ENCODE measurements around the gene COX4I1. TPM values are rescaled to one million over a fixed set of nuclear protein-coding genes. Genes with fewer than 3 reads are reported as not detected.
"Not testable (repeated sequence)": the region's sequence is repeated elsewhere in the genome, so short reads cannot be mapped to it uniquely, and the experiment has no call there.

The COX4I1 gene
- total RNA-seq, 1 experiment from 2014 or later = 429 TPM

GRCh38 chr16:85808104-85808503, 8.6 kb downstream of the COX4I1 start:
- H3K27me3 ChIP-seq (ENCODE audit: control insufficient read depth, insufficient read depth, low read length); H3K4me1 ChIP-seq (ENCODE audit: control insufficient read depth, insufficient read depth, low read length); ATAC-seq; CTCF ChIA-PET; H3K9me3 ChIP-seq (ENCODE audit: control insufficient read depth, insufficient read depth, low read depth, low read length); POLR2A ChIA-PET; H3K36me3 ChIP-seq (ENCODE audit: control insufficient read depth, insufficient read depth, low read length); BruUV-seq (replicated peaks); H3K27ac ChIP-seq (ENCODE audit: low read length); intact Hi-C loops (cut with micrococcal nuclease; ENCODE audit: unreplicated experiment); DNase-seq (ENCODE audit: low read depth, low spot score); in situ Hi-C loops (cut with HindIII; ENCODE audit: low pct_unique_long_range_greater_than_20kb, low sequenced_read_pairs); H3K4me3 ChIP-seq (ENCODE audit: low read depth in 2 of 2, low read length in 2 of 2): not testable (repeated sequence)

DNA sequence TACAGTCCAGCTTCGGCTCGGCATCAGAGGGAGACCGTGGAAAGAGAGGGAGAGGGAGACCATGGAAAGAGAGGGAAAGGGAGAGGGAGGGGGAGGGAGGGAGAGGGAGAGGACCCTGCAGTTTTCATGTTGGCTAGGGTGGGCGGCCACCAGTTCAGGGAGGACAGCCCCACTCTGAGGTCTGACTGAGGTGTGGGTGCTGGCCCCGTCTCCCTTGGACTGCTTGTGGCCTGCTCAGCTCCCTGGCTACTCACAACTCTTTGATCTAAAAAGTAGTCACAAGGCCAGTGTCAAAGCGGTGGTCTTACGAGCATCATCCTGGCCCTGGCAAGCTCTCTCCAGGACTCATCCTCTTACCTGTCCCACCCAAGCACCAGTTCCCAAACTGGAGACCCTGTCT, 9.4 kb downstream of the COX4I1 start:
- CTCF ChIA-PET = no interaction called here

More for the DNA sequence above, 9.4 kb downstream of the COX4I1 start:
- Histone ChIP-seq H3K36me3 (ENCODE audit: control insufficient read depth, insufficient read depth, low read length) (peaks cover 3% of the 10 kb centered on the region; the same call in 1 of the 2 replicates), H3K4me1 (ENCODE audit: control insufficient read depth, insufficient read depth, low read length) (no peaks in the 10 kb centered on the region), H3K27ac (ENCODE audit: low read length) (no peak overlapping the region), H3K27me3 (ENCODE audit: control insufficient read depth, insufficient read depth, low read length) (no peaks in the 10 kb centered on the region), H3K9me3 (ENCODE audit: control insufficient read depth, insufficient read depth, low read depth, low read length) (no peaks in the 10 kb centered on the region), H3K4me3 (ENCODE audit: low read depth in 2 of 2, low read length in 2 of 2) (no peak overlapping the region)
- BruUV-seq (replicated peaks) = no TSS peak
- intact Hi-C loops (cut with micrococcal nuclease; ENCODE audit: unreplicated experiment) (no loop called here), in situ Hi-C loops (cut with HindIII; ENCODE audit: low pct_unique_long_range_greater_than_20kb, low sequenced_read_pairs) (no loop called here)
- TF ChIP-seq TCF7L2 (IDR thresholded peaks at IDR 0.05; ENCODE audit: low read depth, low read length) (no peak), SIN3A (IDR thresholded peaks at IDR 0.05; ENCODE audit: borderline replicate concordance, insufficient read depth, low read depth, low read length) (no peak), CTCF (IDR thresholded peaks at IDR 0.05) (no peak), REST (IDR thresholded peaks at IDR 0.05; ENCODE audit: insufficient read depth in 1 of 2, low read depth in 2 of 2, low read length in 1 of 2) (no peak), POLR2AphosphoS5 (IDR thresholded peaks at IDR 0.05; ENCODE audit: low read depth, low read length) (no peak)
- ATAC-seq (no peak), DNase-seq (ENCODE audit: low read depth, low spot score) (no peak)
- POLR2A ChIA-PET = no interaction called here
